Activated T-cell treated with anti-CD3 and anti-CD28 coated beads for 24 hours (primary cell): ENCODE data around the gene HLA-DQB2.
A peak's percentile ranks its signal among the peaks of the same experiment; 100 is the strongest.
"Not testable (repeated sequence)": the region's sequence is repeated elsewhere in the genome, so short reads cannot be mapped to it uniquely, and the experiment has no call there.

Source experiments
- DNase-seq: peaks from one replicate; pipeline ENCODE4 v3.0.0-alpha.2; 2020; ENCODE audit warnings: low read depth

The HLA-DQB2 gene

GRCh38 chr6:32763421-32763820 is at the start of gene HLA-DQB2:
Gene HLA-DQB2 (minus strand): TSS chr6:32763532. CDS start chr6:32763470, 62 bp downstream.
- DNase-seq = no peak

DNA sequence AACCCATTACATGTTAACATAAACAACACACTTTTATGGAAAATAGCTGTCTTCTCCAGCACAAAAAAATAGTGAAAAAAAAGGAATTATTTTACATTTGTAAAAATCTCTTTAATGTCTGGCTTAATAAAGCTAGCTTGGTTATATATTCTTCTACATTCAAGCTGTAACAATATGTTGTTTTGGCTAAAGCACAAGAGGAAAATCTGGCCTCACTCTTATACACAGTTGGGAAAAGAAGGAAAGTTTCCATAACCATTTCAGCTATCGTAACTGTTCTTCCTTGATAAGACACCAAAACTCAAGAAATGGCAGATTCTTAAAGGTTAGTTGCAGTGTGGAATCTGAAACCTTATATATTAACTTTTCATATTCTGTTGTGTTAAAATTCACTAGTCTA is 45.8 kb upstream of the HLA-DQB2 start:
- DNase-seq = no peak

DNA sequence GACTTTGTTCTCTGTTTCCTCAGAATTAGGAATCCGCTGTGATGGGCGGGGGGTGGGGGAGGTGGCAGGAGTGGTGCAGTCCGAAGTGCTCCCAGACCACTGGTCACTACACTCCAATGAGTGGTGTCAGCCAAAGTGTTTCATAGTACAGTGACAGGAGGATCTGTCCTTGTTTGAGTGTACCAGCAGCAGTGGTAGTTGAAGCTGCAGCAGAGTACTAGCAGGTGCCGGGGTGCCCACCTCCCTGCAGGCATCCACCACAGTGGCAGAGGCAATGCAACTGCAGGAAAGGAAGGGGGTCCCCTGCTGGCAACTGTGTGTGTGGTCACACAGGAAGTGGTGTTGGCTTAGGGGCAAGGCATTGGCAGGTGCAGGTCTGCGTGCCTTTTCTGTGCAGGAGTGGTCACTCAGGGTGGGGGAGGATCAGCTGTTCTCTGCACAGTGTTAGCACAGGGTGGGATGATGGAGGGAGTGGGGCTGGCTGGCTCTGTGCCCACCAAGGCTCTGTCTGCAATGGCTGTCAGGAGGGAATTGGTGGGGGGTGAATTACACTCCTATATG is 43.8 kb upstream of the HLA-DQB2 start:
- no peak for DNase-seq

GRCh38 chr6:32805404-32805803 is 42.1 kb upstream of the HLA-DQB2 start:
- not testable (repeated sequence) for DNase-seq

DNA sequence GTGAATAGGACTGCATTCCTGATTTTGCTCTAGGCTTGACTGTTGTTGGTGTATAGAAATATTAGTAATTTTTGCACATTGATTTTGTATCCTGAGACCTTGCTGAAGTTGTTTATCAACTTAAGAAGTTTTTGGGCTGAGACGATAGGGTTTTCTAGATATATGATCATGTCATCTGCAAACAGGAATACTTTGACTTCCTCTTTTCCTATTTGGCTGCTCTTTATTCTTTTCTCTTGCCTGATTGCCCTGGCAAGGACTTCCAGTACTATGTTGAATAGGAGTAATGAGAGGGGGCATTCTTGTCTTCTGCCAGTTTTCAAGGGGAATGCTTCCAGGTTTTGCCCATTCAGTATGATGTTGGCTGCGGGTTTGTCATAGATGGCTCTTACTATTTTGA is 40.1 kb upstream of the HLA-DQB2 start:
- DNase-seq = no peak

DNA sequence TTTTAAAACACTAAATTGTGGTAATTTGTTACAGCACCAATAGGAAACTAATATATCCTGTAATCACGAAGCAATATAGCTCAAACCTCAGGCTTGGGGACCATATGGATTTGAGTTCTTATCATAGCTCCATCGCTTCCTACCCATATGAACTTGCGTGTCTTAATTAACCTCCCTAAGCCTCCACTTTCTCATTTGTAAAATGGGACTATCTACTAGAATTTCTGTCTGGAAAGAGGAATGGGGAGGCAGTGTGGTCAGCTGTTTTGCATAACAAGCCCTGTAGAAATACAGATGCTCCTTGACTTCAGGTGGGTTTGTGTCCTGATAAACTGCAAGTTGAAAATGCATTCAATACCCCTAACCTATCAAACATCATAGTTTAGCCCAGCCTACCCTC is 36.4 kb upstream of the HLA-DQB2 start:
- no peak for DNase-seq

GRCh38 chr6:32799168-32799567 is 35.8 kb upstream of the HLA-DQB2 start:
- no peak for DNase-seq

DNA sequence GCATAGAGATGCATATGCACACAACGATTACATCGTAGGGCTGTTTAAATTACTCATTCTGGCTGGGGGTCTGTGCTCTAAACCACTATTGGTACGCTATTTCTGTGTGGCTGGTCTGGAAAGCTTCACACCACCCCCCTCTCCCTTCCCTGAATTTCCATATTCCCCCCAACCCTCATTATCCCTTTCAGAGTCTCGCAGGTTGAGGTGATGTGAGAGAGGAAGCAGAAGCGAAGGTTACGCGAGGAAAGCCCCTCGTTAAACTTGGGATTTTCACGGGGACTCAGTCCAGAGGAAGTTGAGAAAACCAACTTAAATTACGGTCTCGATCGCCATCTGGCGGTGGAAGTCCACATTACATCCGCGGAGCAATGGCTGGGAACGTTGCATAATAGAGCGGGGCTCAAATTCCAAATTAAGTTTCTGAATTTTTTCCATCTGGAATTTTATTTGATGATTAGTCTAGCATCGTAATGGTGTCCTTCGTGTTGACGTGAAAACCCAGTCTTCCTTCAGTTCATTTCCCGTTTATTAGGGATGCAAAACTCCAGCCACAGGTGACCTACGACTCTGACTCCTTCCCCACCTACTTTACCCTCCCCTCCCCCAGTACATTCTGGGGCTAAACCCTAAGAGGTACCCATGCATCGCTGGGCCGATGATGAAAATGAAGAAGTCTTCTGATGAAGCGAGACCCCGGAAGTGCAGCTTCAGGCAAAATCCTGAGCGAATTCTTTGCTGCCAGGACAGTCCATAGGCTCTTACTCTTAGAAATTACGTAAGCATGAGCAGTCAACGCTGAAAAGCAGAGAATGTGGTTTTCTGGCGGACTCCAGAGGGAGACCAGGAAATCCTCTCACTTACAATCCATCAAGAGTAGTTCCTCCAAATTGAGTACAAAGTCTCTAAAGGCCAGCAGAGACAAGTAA is 33.8 kb upstream of the HLA-DQB2 start:
- peak; percentile 70 for DNase-seq

DNA sequence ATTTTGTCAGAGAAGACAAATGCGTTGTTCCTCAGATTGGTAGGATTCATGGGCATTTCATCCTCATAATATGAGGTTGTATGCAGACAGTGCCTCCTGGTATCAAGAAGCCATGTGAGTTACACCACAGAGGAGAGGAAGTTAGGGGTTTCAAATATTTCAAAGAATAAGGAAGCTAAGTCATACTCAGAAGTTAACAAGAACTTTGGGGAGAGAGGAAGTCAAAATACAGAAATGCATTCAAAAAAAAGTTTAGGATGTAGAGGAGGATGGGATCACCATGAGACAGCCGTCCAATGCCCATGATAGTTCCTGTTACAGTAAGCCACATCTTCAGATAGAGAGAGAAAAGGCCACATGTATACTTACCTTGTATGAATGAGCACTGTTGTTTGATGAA is 31.2 kb upstream of the HLA-DQB2 start:
- no peak for DNase-seq

- no peak for DNase-seq
Measured at GRCh38 chr6:32792901-32793435, 29.6 kb upstream of the HLA-DQB2 start.

DNA sequence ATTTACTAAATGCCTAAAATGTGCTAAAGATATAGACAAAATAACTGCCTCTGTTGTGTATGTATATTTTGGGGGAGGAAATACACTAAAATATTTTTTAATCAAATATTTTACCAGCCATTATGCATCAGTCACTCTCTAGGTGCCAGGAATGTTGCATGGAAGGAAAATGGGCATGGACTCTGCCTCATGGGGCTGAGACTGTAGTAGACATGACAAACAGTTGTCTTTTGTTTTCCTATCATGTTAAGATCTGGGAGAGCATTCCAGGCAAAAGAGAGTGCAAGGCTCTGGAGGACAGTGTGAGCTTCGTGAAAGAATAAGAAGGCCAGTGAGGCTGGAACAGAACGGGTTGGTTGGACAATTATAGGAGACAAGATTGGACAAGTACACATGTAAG is 27.0 kb upstream of the HLA-DQB2 start:
- no peak for DNase-seq

- peak; percentile 17 for DNase-seq
Measured at GRCh38 chr6:32785781-32786533, 22.6 kb upstream of the HLA-DQB2 start.

DNA sequence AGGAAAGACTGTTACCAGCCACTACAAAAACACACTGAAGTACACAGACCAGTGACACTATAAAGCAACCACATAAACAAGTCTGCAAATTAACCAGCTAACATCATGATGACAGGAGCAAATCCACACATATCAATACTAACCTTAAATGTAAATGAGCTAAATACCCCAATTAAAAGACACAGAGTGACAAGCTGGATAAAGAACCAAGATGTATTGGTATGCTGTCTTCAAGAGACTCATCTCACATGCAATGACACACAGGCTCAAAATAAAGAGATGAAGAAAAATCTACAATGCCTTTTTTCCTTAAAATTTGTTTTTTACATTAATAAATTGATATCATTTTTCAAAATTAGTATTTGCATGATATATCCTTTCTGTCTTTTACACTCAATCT is 19.6 kb upstream of the HLA-DQB2 start:
- not testable (repeated sequence) for DNase-seq

- DNase-seq = no peak
Measured at GRCh38 chr6:32779036-32779435, 15.7 kb upstream of the HLA-DQB2 start.

DNA sequence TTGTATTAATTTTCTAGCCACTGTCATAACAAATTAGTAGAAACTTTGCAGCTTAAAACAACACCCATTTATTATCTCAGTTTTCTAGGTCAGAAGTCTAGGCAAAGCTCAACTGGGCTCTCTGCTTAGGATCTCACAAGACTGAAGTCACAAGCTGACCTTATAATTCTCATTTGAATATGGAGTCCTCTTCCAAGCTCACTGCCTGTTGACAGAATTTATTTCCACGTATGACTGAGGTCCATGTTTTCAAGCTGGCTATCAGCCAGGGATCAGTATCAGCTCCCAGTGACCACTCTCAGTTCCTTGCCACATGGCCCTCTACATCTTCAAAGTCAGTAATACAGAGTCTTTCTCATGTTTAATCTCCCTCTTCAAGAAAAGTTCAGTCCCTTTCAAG is 11.7 kb upstream of the HLA-DQB2 start:
- DNase-seq = no peak

DNA sequence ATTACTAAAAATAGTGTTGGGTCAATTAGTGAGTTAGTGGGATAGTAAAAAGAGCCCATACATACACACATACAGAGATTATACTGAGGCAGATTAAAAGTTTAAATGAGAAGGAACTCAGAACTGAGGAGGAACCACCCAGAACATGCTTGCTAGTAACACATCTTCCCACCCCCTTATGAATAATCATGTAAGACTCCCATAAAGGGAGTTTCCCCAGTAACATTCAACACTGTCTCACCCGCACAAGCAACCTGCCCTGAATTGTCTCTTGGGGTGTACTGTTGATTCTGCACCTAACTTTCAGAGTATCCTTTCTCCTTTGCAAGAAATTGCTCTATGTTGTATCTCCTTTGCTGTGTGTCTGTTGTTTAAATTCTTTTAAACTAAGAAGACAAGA is 11.1 kb upstream of the HLA-DQB2 start:
- no peak for DNase-seq

GRCh38 chr6:32772656-32773055 is 9.3 kb upstream of the HLA-DQB2 start:
- no peak for DNase-seq

DNA sequence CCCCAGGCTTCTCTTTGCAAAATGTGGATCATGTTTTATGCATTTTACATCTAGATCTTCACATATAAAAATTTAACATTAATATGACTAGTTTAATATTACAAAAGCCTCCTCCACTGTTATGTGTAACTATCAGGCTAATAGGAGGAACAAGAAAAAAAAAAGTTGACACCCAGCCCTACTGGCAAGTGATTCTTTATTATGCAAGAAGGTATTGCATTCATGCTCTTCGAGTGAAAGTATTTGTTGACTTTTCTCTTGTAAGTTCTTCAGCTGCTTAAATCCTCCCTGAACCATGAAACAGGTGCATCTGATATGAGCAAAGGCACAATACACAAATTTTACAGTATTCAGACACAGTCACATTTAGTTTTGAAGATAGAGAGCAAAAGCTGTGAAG is 716 bp upstream of the HLA-DQB2 start:
- no peak for DNase-seq

DNA sequence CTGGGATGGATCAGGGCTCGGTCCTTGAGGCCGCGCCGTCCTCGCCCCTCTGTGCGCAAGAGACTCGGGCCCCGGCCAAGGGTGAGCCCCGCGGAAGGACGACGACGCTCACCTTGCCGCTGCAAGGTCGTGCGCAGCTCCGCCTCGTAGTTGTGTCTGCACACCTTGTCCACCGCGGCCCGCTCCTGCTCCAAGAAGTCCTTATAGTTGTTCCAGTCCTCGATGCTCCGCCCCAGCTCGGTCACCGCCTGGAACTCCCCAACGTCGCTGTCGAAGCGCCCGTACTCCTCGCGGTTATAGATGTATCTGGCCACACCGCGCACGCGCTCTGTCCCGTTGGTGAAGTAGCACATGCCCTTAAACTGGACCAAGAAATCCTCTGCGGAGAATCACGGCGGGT is 1.8 kb downstream of the HLA-DQB2 start:
- no peak for DNase-seq

GRCh38 chr6:32761072-32761471 is 2.3 kb downstream of the HLA-DQB2 start:
- DNase-seq = no peak

GRCh38 chr6:32759669-32760068 is 3.7 kb downstream of the HLA-DQB2 start:
- DNase-seq = no peak

DNA sequence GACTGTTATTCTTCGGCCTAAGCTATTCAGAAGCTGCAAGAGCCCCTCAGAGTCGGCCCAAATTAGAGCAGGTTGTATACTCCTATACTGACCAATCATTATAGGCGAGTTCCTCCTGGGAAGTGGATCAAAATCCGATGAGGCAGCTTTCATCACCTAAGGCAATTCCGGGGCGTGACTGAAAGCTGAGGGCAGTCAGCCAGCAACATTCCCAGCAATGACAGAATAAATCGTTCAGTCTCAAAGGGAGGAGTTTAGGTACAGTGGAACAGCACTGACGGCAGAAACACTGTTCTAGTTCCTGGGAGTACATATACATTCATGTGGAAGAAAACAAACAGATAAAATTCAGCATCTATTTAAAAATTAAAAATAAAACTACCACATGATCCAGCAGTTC is 10.8 kb downstream of the HLA-DQB2 start:
- no peak for DNase-seq

- DNase-seq = not testable (repeated sequence)
Measured at GRCh38 chr6:32745649-32746048, 17.7 kb downstream of the HLA-DQB2 start.
